HG03103 (cell line): ENCODE measurements around the gene ULBP2.

Experiments used
- ATAC-seq: cut with Tn5 transposase; IDR thresholded peaks from one replicate; pipeline ENCODE4 v1.9.1; 2021; ENCODE audit warnings: low read depth; ENCODE audit not compliant: unreplicated experiment

Gene ULBP2

GRCh38 chr6:149995235-149995750 lies 53.5 kb downstream of the ULBP2 start:
- ATAC-seq = no peak

GRCh38 chr6:149995971-149996370 lies 54.2 kb downstream of the ULBP2 start:
- no peak for ATAC-seq
